Thyroid gland (tissue), 4 donors: ENCODE measurements around the gene SYDE1. TPM values are rescaled to one million over a fixed set of nuclear protein-coding genes. Genes with fewer than 3 reads are reported as not detected.
"Not testable (repeated sequence)": the region's sequence is repeated elsewhere in the genome, so short reads cannot be mapped to it uniquely, and the experiment has no call there.

Experiments used
- DNase-seq, 2 donors: peaks; one replicate each; pipeline ENCODE4 v3.0.0-alpha.2; 2019
- H3K27ac ChIP-seq, 3 donors: fragments of 200-600 bp; sonication (generic); 1 replicate in 2 of 3; 2 replicates in 1 of 3; pipeline ENCODE4 v1.5.1; 2016 to 2019; ENCODE audit warnings: mild to moderate bottlenecking in 1 of 3, moderate library complexity in 1 of 3
- H3K27me3 ChIP-seq: fragments of 200-600 bp; sonication (generic); one replicate; pipeline ENCODE4 v1.5.1; 2019
- H3K36me3 ChIP-seq, 2 donors: fragments of 200-600 bp; sonication (generic); one replicate each; pipeline ENCODE4 v1.5.1; 2016 to 2019
- H3K4me1 ChIP-seq, 2 donors: fragments of 200-600 bp; sonication (generic); one replicate each; pipeline ENCODE4 v1.5.1; 2017 to 2019
- H3K4me3 ChIP-seq, 3 donors: fragments of 200-600 bp; sonication (generic); replicated peaks in 1 of 3; 1 replicate in 2 of 3; 2 replicates in 1 of 3; pipeline ENCODE4 v1.5.1; 2016; ENCODE audit warnings: mild to moderate bottlenecking in 1 of 3
- H3K9me3 ChIP-seq: fragments of 200-600 bp; sonication (generic); one replicate; pipeline ENCODE4 v1.5.1; 2017
- POLR2A ChIP-seq, 2 donors: fragments of 450-650 bp; IDR thresholded peaks; one replicate each; pipeline ENCODE4 v1.6.1; 2017; ENCODE audit warnings: antibody characterized with exemption in 2 of 2, mild to moderate bottlenecking in 2 of 2, moderate library complexity in 1 of 2
- WGBS, 2 donors: methylation state at CpG; one replicate each; pipeline ENCODE4 v1.1.5; 2017; 5-methylcytosine and 5-hydroxymethylcytosine counted together
- intact Hi-C: fragments of 100-400 bp; cut with DNase I; formaldehyde crosslinking; loops from one replicate; pipeline ENCODE4 v1.15.1; 2023
- total RNA-seq, 4 donors: library from RNA; depleted of rRNA; stranded (reverse); fragments of >200 nt; gene quantifications; one replicate each; pipeline ENCODE4 v1.2.3, GENCODE V29; 2016
- TF ChIP-seq, protein P1 (sequence below), 6 experiments: fragments of 200-600 bp in 3 of 6; fragments of 450-650 bp in 3 of 6; sonication (generic) in 3 of 6; IDR thresholded peaks; one replicate each; pipeline ENCODE4 v1.5.1; 2016 to 2019; ENCODE audit warnings: antibody characterized with exemption in 6 of 6, mild to moderate bottlenecking in 2 of 6, inconsistent platforms in 1 of 6, moderate library complexity in 1 of 6

The SYDE1 gene
- total RNA-seq, 4 donors from 2014 or later: 12.6 to 17.9 (median 15.5) TPM

DNA sequence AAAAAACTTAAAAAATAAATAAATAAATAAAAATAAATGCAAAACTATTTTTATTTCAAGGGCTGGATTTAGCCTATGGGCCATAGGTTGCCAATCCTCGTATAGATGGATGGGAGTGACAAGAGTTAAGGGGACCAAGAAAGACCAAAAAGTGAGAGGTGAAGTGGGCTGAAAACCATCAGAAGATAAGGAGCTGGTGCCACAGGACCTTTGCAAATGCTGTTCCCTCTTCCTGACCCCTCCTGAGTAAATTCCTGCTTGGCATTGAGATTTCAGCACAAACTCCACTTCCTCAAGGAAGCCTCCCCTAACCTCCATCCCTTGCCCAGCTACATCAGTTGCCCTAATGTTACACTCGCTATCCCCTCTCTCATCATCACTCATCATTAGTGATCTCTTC is 14.2 kb upstream of the SYDE1 start:
- Histone ChIP-seq H3K27me3 (no peaks in the 10 kb centered on the region), H3K27ac (no peak overlapping the region), H3K4me1 (no peaks in the 10 kb centered on the region), H3K9me3 (no peaks in the 10 kb centered on the region), H3K4me3 (no peak overlapping the region), H3K36me3 (no peaks in the 10 kb centered on the region)
- no peak for TF ChIP-seq POLR2A (IDR thresholded peaks at IDR 0.05)
- TF ChIP-seq, protein P1, sequence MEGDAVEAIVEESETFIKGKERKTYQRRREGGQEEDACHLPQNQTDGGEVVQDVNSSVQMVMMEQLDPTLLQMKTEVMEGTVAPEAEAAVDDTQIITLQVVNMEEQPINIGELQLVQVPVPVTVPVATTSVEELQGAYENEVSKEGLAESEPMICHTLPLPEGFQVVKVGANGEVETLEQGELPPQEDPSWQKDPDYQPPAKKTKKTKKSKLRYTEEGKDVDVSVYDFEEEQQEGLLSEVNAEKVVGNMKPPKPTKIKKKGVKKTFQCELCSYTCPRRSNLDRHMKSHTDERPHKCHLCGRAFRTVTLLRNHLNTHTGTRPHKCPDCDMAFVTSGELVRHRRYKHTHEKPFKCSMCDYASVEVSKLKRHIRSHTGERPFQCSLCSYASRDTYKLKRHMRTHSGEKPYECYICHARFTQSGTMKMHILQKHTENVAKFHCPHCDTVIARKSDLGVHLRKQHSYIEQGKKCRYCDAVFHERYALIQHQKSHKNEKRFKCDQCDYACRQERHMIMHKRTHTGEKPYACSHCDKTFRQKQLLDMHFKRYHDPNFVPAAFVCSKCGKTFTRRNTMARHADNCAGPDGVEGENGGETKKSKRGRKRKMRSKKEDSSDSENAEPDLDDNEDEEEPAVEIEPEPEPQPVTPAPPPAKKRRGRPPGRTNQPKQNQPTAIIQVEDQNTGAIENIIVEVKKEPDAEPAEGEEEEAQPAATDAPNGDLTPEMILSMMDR (IDR thresholded peaks at IDR 0.05): no peak
- 77 to 89% methylated on average over 2 of the region's 2 CpGs for WGBS, 2 donors
- DNase-seq: no peak
- intact Hi-C loops: loop anchor here (2.0 kb wide), 1 partner anchor 58 kb away; no protein-coding TSS in a partner anchor

DNA sequence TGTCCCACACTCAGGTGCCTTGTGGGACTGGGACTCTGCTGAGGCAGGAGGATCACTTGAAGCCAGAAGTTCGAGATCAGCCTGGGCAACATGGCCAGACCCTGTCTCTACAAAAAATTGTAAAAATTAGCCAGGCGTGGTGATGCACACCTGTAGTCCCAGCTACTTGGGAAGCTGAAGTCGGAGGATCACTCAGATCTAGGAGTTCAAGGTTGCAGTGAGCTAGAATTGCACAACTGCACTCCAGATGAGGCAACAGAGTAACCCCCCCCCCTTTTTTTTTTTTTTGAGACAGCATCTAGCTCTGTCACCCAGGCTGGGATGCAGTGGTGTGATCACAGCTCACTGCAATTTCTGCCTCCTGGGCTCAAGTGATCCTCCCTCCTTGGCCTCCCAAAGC is 11.0 kb upstream of the SYDE1 start:
- no peaks in the 10 kb centered on the region for H3K9me3 ChIP-seq
- H3K27me3 ChIP-seq: no peaks in the 10 kb centered on the region
- DNase-seq: no peak
- TF ChIP-seq POLR2A (IDR thresholded peaks at IDR 0.05): no peak
- TF ChIP-seq, protein P1 (IDR thresholded peaks at IDR 0.05): no peak
- no peak overlapping the region for H3K4me3 ChIP-seq
- no peaks in the 10 kb centered on the region for H3K36me3 ChIP-seq
- 79 to 94% methylated on average over 3 of the region's 3 CpGs for WGBS, 2 donors
- H3K27ac ChIP-seq: no peak overlapping the region
- no peaks in the 10 kb centered on the region for H3K4me1 ChIP-seq
- intact Hi-C loops: no loop called here

DNA sequence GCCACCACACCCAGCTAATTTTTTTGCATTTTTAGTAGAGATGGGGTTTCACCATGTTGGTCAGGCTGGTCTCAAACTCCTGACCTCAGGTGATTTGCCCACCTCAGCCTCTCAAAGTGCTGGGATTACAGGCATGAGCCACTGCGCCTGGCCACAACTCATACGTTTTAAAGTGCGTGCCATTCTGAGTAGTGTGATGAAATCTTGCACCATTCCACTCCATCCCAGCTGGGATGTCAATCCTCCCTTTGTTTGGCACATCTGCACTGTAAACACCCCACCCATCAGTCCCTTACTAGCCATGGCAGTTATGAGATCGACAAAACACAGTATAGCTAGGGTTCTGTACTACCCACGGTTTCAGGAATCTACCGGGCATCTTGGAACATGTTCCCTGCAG is 9.2 kb upstream of the SYDE1 start:
- H3K36me3 ChIP-seq: not testable (repeated sequence)

DNA sequence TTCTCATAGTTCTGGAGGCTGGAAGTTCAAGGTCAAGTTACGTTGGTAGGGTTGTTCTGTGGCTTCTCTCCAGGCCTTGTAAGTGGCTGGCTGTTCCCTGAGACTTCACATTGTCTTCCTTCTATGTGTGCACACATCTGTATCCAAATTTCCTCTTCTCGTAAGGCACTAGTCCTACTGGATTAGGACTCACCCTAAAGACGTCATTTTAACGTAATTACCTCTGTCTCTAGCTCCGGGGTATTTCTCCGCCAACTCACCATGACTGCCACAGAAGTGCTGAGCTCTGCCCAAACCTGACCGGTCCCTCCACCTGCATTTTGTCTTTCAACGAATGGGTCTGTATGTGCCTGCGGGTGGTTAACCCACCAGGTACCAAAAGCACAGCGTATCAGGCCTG is 8.7 kb upstream of the SYDE1 start:
- Histone ChIP-seq H3K27ac (no peak overlapping the region), H3K36me3 (no peaks in the 10 kb centered on the region), H3K4me1 (no peaks in the 10 kb centered on the region), H3K9me3 (no peaks in the 10 kb centered on the region), H3K27me3 (no peaks in the 10 kb centered on the region), H3K4me3 (no peak overlapping the region)
- no peak for DNase-seq
- WGBS, 2 donors: 77 to 86% methylated on average over 10 of the region's 10 CpGs
- TF ChIP-seq, protein P1 (IDR thresholded peaks at IDR 0.05): no peak
- TF ChIP-seq POLR2A (IDR thresholded peaks at IDR 0.05): no peak
- intact Hi-C loops: no loop called here

More for the DNA sequence above, 9.2 kb upstream of the SYDE1 start:
- DNase-seq, H3K27ac ChIP-seq, H3K9me3 ChIP-seq, H3K4me3 ChIP-seq, H3K27me3 ChIP-seq, intact Hi-C loops, H3K4me1 ChIP-seq: not testable (repeated sequence)
- 91 to 98% methylated on average over 4 to 6 of the region's 6 CpGs for WGBS, 2 donors

DNA sequence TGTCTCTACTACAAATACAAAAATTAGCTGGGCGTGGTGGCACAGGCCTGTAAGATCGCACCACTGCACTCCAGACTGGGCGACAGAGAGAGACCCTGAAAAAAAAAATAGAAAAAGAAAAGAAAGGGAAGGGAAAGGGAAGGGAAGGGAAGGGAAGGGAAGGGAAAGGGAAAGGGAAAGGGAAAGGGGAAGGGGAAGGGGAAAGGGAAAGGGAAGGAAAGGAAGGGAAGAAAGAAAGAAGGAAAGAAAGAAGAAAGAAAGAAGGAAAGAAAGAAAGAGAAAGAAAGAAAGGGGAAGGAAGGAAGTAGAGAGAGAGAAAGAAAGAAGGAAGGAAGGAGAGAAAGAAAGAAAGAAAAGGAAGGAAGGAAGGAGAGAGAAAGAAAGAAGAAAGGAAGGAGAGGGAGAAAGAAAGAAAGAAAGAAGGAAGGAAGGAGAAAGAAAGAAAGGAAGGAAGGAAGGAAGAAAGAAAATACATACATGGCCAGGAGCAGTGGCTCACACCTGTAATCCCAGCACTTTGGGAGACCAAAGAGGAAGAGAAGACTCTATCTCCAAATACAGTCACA is 8.1 kb upstream of the SYDE1 start:
- no peaks in the 10 kb centered on the region for H3K9me3 ChIP-seq
- 84 to 85% methylated on average over 3 of the region's 3 CpGs for WGBS, 2 donors
- TF ChIP-seq, protein P1 (IDR thresholded peaks at IDR 0.05): no peak
- TF ChIP-seq POLR2A (IDR thresholded peaks at IDR 0.05): no peak
- intact Hi-C loops: no loop called here
- H3K27ac ChIP-seq: no peak overlapping the region
- no peak overlapping the region for H3K4me3 ChIP-seq
- H3K36me3 ChIP-seq: no peaks in the 10 kb centered on the region
- no peaks in the 10 kb centered on the region for H3K4me1 ChIP-seq
- DNase-seq: no peak
- no peaks in the 10 kb centered on the region for H3K27me3 ChIP-seq
